ENCODE data around the gene MS4A18.

The MS4A18 gene

DNA sequence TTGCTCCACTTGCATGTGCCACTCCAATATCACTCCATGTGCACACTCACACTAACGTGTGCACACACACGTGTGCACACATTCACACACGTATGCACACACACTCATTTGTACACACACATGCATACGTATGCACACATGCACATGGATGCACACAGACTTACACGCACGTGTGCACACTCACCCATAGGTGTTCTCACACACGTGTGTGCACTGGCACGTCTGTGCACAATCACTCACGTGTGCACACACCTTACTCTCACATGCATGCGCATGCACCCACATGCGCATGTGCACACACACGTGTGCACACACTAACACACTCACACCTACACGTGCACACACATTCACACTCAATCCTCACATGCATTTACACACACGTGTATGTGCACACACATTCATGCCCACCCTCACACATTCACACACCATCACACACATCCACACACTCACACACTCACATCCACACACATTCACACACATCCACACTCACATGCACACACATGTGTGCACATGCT is 22.9 kb downstream of the MS4A18 start:
- Histone ChIP-seq H3K4me1 (ENCODE audit: insufficient read depth, low read length, severe bottlenecking) (no peaks in the 10 kb centered on the region), H3K27me3 (ENCODE audit: insufficient read depth, low read length) (peaks cover 3% of the 10 kb centered on the region; the same call in 1 of the 2 replicates), H3K9me3 (ENCODE audit: low read length) (no peaks in the 10 kb centered on the region), H3K9me2 (ENCODE audit: low read depth, low read length) (no peaks in the 10 kb centered on the region), H3K4me3 (ENCODE audit: low read depth, low read length, poor library complexity, severe bottlenecking) (no peak overlapping the region), H3K9ac (ENCODE audit: low read length) (no peak overlapping the region), H3F3A (ENCODE audit: insufficient read depth, low read length) (no peaks in the 10 kb centered on the region), H3K27ac (ENCODE audit: low read depth, low read length, poor library complexity, severe bottlenecking) (no peak overlapping the region), H4K20me1 (ENCODE audit: insufficient read depth, low read length) (no peaks in the 10 kb centered on the region), H3K36me3 (ENCODE audit: insufficient read depth, low read length) (no peaks in the 10 kb centered on the region), H2AFZ (ENCODE audit: low read length) (no peak overlapping the region), H3K79me2 (ENCODE audit: insufficient read depth, low read length) (no peaks in the 10 kb centered on the region), H3K4me2 (ENCODE audit: low read length) (no peak overlapping the region)
- no peak for TF ChIP-seq EZH2 (IDR thresholded peaks at IDR 0.05; ENCODE audit: borderline replicate concordance, low read length)
- no peak for TF ChIP-seq CTCF (IDR thresholded peaks at IDR 0.05; ENCODE audit: low read length)

DNA sequence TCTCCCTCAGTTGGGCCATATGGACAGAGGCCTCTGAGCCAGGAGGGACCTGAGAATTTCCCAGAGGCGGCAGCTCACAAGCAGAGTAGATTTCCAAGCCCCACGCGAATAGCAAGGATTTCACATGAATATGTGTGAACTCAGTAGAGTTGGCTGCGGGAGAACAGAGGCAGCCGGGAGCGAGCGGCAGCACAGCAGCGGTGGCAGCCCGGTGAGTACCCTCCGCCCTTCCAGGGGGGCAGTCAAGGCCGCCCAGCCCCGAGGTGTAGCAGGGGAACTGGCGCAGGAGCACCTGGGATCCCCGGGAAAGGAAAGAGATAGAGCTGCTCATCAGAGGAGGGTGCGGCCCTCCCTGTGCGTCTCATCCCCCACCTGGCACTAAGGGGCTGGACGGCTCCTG is 23.7 kb downstream of the MS4A18 start:
- Histone ChIP-seq H4K20me1 (ENCODE audit: insufficient read depth, low read length) (no peaks in the 10 kb centered on the region), H3F3A (ENCODE audit: insufficient read depth, low read length) (no peaks in the 10 kb centered on the region), H3K4me2 (ENCODE audit: low read length) (no peak overlapping the region), H3K27me3 (ENCODE audit: insufficient read depth, low read length) (peaks cover 3% of the 10 kb centered on the region; the same call in 1 of the 2 replicates), H3K79me2 (ENCODE audit: insufficient read depth, low read length) (no peaks in the 10 kb centered on the region), H3K4me1 (ENCODE audit: insufficient read depth, low read length, severe bottlenecking) (no peaks in the 10 kb centered on the region), H3K9me3 (ENCODE audit: low read length) (no peaks in the 10 kb centered on the region), H3K9ac (ENCODE audit: low read length) (no peak overlapping the region), H3K27ac (ENCODE audit: low read depth, low read length, poor library complexity, severe bottlenecking) (no peak overlapping the region), H3K4me3 (ENCODE audit: low read depth, low read length, poor library complexity, severe bottlenecking) (no peak overlapping the region), H2AFZ (ENCODE audit: low read length) (no peak overlapping the region), H3K9me2 (ENCODE audit: low read depth, low read length) (no peaks in the 10 kb centered on the region), H3K36me3 (ENCODE audit: insufficient read depth, low read length) (no peaks in the 10 kb centered on the region)
- TF ChIP-seq EZH2 (IDR thresholded peaks at IDR 0.05; ENCODE audit: borderline replicate concordance, low read length) (no peak), CTCF (IDR thresholded peaks at IDR 0.05; ENCODE audit: low read length) (no peak)

GRCh38 chr11:60748821-60749220 is 24.3 kb downstream of the MS4A18 start:
- Histone ChIP-seq H3K9me2 (ENCODE audit: low read depth, low read length) (no peaks in the 10 kb centered on the region), H3K27me3 (ENCODE audit: insufficient read depth, low read length) (peaks cover 3% of the 10 kb centered on the region; the same call in 1 of the 2 replicates), H3K4me1 (ENCODE audit: insufficient read depth, low read length, severe bottlenecking) (no peaks in the 10 kb centered on the region), H3K9ac (ENCODE audit: low read length) (no peak overlapping the region), H4K20me1 (ENCODE audit: insufficient read depth, low read length) (no peaks in the 10 kb centered on the region), H2AFZ (ENCODE audit: low read length) (no peak overlapping the region), H3F3A (ENCODE audit: insufficient read depth, low read length) (no peaks in the 10 kb centered on the region), H3K79me2 (ENCODE audit: insufficient read depth, low read length) (no peaks in the 10 kb centered on the region), H3K4me2 (ENCODE audit: low read length) (no peak overlapping the region), H3K36me3 (ENCODE audit: insufficient read depth, low read length) (no peaks in the 10 kb centered on the region), H3K4me3 (ENCODE audit: low read depth, low read length, poor library complexity, severe bottlenecking) (no peak overlapping the region), H3K27ac (ENCODE audit: low read depth, low read length, poor library complexity, severe bottlenecking) (no peak overlapping the region), H3K9me3 (ENCODE audit: low read length) (no peaks in the 10 kb centered on the region)
- no peak for TF ChIP-seq CTCF (IDR thresholded peaks at IDR 0.05; ENCODE audit: low read length)
- TF ChIP-seq EZH2 (IDR thresholded peaks at IDR 0.05; ENCODE audit: borderline replicate concordance, low read length), result no peak

All from OCI-LY1 (cell line).